GM21367 (cell line): Measurements from ENCODE around the gene GGA2.
A peak's percentile ranks its signal among the peaks of the same experiment; 100 is the strongest.
"Not testable (repeated sequence)": the region's sequence is repeated elsewhere in the genome, so short reads cannot be mapped to it uniquely, and the experiment has no call there.

ENCODE experiments used
- ATAC-seq: cut with Tn5 transposase; IDR thresholded peaks from one replicate; pipeline ENCODE4 v1.9.1; 2021; ENCODE audit not compliant: unreplicated experiment

Gene GGA2

DNA sequence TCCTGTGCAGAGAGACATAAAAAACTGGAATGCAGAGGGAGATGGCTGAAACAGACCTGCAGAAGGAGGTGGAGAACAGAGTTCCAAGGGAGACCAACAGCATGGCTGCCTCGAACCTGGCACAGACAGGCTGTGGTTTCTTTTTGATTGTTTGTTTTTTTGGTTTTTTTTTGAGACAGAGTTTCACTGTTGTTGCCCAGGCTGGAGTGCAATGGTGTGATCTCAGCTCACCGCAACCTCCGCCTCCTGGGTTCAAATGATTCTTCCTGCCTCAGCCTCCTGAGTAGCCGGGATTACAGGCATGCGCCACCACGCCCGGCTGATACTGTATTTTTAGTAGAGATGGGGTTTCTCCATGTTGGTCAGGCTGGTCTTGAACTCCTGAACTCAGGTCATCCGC is 26.8 kb downstream of the GGA2 start:
- not testable (repeated sequence) for ATAC-seq

DNA sequence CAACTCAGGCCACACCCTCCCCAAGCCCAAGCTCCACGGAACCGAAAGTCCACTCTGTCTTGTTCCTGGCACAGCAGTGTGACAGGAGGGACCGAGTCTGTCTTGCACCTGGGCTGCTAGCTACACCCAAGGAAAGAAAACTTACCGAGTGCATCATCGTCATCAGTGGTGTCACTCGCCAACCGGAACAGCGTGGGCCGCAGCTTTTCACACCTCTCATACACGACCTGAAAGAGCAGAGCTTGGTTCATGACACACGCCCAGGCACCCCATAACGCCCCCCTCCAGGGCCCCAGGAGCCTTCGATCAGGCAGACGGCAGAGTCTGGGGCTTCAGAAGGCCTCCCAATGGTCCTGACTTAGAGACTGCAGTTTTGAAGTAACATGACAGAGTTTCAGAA is 27.5 kb downstream of the GGA2 start:
- ATAC-seq = no peak

- ATAC-seq = no peak
Observed at GRCh38 chr16:23480257-23480656, 30.0 kb downstream of the GGA2 start.

GRCh38 chr16:23479138-23479537 is 31.2 kb downstream of the GGA2 start:
- ATAC-seq = no peak

- no peak for ATAC-seq
Observed at GRCh38 chr16:23478566-23478965, 31.7 kb downstream of the GGA2 start.

- no peak for ATAC-seq
Observed at GRCh38 chr16:23476289-23476688, 34.0 kb downstream of the GGA2 start.

DNA sequence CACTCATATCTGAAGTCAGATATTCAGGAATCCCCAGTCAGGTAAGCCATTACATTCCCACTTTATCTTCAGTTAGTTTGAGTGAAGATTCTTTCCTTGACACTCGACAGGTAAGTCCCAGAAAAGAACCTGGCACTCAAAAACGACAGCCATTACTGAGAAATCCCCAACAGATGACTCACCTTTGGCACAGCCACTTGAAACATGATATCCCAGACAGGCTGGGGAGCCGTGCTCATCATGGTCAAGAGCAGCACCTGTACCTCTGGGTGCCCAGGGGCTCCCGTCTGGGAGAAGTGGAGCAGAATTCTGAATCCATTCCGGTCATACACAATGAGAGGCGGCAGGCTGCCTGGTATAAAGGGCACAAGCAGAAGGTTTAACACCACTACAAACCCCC is 40.5 kb downstream of the GGA2 start:
- ATAC-seq = no peak

DNA sequence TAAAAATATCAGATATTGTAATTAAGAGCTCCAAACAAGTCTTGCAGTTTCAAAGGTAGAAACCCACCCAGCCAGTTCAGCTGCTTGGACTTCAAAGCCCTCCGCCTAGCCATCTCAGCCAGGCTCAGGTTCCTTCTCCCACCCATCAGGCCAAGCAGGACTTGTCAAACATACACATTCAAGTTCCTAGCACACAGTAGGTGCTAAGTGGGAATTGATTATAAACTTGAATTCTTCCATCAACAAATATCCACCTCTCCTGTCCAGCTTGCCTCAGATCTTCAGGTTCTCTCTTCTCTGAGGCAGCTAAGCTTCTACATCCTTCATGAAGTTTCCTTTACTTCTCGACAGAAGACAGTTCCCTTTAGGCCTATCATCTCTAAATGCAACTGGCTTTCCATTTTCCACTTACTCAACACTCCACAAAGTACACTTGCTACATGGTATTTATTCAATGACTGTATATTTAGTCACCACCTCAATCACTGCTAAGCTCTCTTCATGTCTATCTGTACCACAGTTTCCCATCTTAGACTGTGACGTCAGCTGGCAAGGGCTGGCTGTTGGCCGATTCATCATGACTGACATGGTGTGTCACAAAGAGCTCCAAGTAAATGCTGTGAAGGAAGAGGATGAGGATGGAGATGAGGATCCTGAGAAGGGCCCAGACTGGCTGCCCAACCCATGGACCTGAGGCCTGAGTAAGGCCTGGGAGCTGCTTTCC is 44.0 kb downstream of the GGA2 start:
- ATAC-seq = no peak

GRCh38 chr16:23465179-23465578 is 45.1 kb downstream of the GGA2 start:
- ATAC-seq = no peak

DNA sequence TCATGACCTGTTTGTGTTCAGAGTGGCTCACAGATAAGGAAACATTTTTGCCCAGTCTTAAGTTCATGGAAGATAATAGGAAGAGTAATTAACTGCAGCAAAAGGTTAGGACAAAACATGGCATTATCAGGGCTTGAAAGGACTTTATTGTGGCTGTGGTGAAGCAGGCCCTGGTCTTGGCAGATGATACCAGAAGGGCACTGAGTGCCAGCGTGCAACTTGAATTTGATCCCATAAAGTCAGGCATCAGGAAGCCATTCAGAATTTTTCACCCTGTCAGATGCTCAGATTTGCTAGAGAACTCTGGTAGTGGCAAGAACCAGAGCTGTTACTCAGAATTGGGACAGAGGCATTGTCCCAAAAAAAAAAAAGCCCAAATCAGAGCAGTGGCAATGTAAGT is 46.1 kb downstream of the GGA2 start:
- no peak for ATAC-seq

DNA sequence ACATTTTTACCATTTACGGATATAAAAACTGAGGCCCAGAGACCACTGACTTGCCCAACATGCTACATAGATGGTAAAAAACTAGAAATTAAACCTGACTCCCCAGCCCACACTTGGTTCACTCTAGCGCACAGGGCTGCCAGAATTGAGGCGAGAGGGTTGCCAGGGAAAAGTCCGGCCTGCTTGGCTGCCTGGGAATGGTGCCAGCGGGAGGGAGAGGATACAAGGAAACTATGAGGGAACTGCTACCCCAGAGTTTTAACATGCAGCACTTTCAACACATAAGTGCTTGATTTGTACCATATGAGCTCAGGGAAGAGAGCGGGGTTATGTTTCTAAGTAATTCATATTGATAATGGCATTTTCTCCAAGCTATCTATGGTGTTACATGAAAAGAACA is 47.3 kb downstream of the GGA2 start:
- not testable (repeated sequence) for ATAC-seq

- no peak for ATAC-seq
Observed at GRCh38 chr16:23453338-23454052, 56.8 kb downstream of the GGA2 start.

GRCh38 chr16:23452572-23453337 is 57.5 kb downstream of the GGA2 start, which contains the start of gene COG7:
TSS of gene COG7 (minus strand) at chr16:23453189. CDS start at chr16:23452994, 195 bp downstream.
- ATAC-seq = peak; percentile 85

- ATAC-seq = no peak
Observed at GRCh38 chr16:23452221-23452571, 58.1 kb downstream of the GGA2 start.

GRCh38 chr16:23448392-23448791 is 61.9 kb downstream of the GGA2 start:
- no peak for ATAC-seq

DNA sequence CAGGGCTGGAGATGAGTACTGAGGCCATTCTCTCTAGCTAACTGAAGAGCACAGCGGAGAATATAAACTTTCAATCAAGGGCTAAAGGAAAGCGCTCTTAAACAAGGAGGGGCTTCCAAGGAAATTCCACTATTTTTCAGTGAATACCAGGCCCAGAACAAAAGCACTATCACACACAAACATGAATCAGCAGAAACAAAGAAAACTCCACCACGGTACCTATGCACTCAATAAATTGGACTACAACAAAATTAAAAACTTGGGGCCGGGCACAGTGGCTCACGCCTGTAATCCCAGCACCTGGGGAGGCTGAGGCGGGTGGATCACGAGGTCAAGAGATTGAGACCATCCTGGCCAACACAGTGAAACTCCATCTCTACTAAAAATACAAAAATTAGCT is 72.8 kb downstream of the GGA2 start:
- ATAC-seq = not testable (repeated sequence)

GRCh38 chr16:23436951-23437350 is 73.3 kb downstream of the GGA2 start:
- no peak for ATAC-seq

- ATAC-seq = no peak
Observed at GRCh38 chr16:23435500-23435899, 74.8 kb downstream of the GGA2 start.

- ATAC-seq = no peak
Observed at GRCh38 chr16:23434380-23434779, 75.9 kb downstream of the GGA2 start.

- no peak for ATAC-seq
Observed at GRCh38 chr16:23433261-23433920, 76.9 kb downstream of the GGA2 start.
